Measurements from ENCODE around the gene SPATA31C1. TPM values are rescaled to one million over a fixed set of nuclear protein-coding genes. Genes with fewer than 3 reads are reported as not detected.
"Not testable (repeated sequence)": the region's sequence is repeated elsewhere in the genome, so short reads cannot be mapped to it uniquely, and the experiment has no call there.

Gene SPATA31C1
- polyA plus RNA-seq (2012; ENCODE audit: missing spikeins): not detected

DNA sequence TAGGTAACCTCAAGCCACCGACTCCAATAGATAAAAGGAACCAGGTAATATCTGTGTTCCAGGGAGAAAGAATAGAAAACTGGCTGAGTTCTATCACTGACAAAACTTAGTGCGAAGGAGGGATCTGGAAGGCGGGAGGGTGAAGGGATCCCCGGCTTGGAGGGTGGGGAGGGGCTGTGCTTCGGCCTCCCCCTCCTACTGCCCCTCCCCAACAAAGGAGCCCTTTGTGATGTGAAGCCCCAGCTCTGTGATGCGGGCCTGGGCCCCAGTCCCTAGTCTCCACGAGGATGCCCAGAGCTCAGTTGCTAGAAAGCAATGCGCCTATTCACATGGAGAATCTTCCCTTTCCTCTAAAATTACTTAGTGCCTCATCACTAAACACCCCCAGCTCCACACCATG is at the start of gene SPATA31C1:
Gene SPATA31C1, plus strand, starts transcription at position 301 of the 400 bp plus-strand sequence.
- not testable (repeated sequence) for FAIRE-seq; DNase-seq (ENCODE audit: insufficient read length)

- TF ChIP-seq POLR2A (IDR thresholded peaks at IDR 0.05; ENCODE audit: low read depth, low read length): no peak
- no peak for TF ChIP-seq TAF1 (IDR thresholded peaks at IDR 0.05; ENCODE audit: borderline replicate concordance, low read depth, low read length)
- TF ChIP-seq POLR2AphosphoS5 (IDR thresholded peaks at IDR 0.05; ENCODE audit: low read depth, low read length): no peak
- DNase-seq (ENCODE audit: insufficient read length): no peak
- no peak for FAIRE-seq
Observed at GRCh38 chr9:87868175-87868574, 49.6 kb upstream of the SPATA31C1 start.

DNA sequence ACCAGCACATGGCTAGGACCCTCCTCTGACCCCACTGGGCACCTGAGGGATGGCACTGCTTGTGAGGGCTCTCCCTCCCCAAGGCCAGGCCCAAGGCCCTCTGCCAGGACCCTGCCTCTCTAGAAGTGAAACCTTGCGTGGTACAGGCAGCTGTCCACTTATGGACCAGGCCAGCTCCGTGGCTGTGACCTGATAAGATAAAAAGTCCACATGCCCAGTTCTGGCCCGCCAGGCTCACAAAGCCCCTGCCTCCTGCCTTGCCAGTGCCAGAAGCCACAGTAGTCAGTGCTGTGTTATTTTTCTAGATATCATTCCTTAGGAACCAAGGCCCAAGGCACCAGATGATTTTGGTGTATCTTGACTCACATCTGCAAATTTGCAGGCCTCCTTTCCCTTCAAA is 49.1 kb upstream of the SPATA31C1 start:
- no peak for TF ChIP-seq TAF1 (IDR thresholded peaks at IDR 0.05; ENCODE audit: borderline replicate concordance, low read depth, low read length)
- TF ChIP-seq POLR2AphosphoS5 (IDR thresholded peaks at IDR 0.05; ENCODE audit: low read depth, low read length): no peak
- no peak for TF ChIP-seq POLR2A (IDR thresholded peaks at IDR 0.05; ENCODE audit: low read depth, low read length)
- FAIRE-seq (no peak), DNase-seq (ENCODE audit: insufficient read length) (no peak)

- DNase-seq (ENCODE audit: insufficient read length) (no peak), FAIRE-seq (no peak)
- TF ChIP-seq TAF1 (IDR thresholded peaks at IDR 0.05; ENCODE audit: borderline replicate concordance, low read depth, low read length) (no peak), POLR2A (IDR thresholded peaks at IDR 0.05; ENCODE audit: low read depth, low read length) (no peak), POLR2AphosphoS5 (IDR thresholded peaks at IDR 0.05; ENCODE audit: low read depth, low read length) (no peak)
Observed at GRCh38 chr9:87869082-87869481, 48.7 kb upstream of the SPATA31C1 start.

GRCh38 chr9:87871425-87872078 is 46.2 kb upstream of the SPATA31C1 start:
- no peak for TF ChIP-seq POLR2AphosphoS5 (IDR thresholded peaks at IDR 0.05; ENCODE audit: low read depth, low read length)
- no peak for TF ChIP-seq POLR2A (IDR thresholded peaks at IDR 0.05; ENCODE audit: low read depth, low read length)
- no peak for DNase-seq (ENCODE audit: insufficient read length)
- FAIRE-seq: no peak

- DNase-seq (ENCODE audit: insufficient read length): no peak
- TF ChIP-seq POLR2AphosphoS5 (IDR thresholded peaks at IDR 0.05; ENCODE audit: low read depth, low read length): no peak
- TF ChIP-seq TAF1 (IDR thresholded peaks at IDR 0.05; ENCODE audit: borderline replicate concordance, low read depth, low read length): no peak
- no peak for TF ChIP-seq POLR2A (IDR thresholded peaks at IDR 0.05; ENCODE audit: low read depth, low read length)
- FAIRE-seq: no peak
Observed at GRCh38 chr9:87872079-87872624, 45.6 kb upstream of the SPATA31C1 start.

- DNase-seq (ENCODE audit: insufficient read length) (no peak), FAIRE-seq (no peak)
- TF ChIP-seq TAF1 (IDR thresholded peaks at IDR 0.05; ENCODE audit: borderline replicate concordance, low read depth, low read length): no peak
- TF ChIP-seq POLR2AphosphoS5 (IDR thresholded peaks at IDR 0.05; ENCODE audit: low read depth, low read length): no peak
- no peak for TF ChIP-seq POLR2A (IDR thresholded peaks at IDR 0.05; ENCODE audit: low read depth, low read length)
Observed at GRCh38 chr9:87873607-87874303, 44.0 kb upstream of the SPATA31C1 start.

DNA sequence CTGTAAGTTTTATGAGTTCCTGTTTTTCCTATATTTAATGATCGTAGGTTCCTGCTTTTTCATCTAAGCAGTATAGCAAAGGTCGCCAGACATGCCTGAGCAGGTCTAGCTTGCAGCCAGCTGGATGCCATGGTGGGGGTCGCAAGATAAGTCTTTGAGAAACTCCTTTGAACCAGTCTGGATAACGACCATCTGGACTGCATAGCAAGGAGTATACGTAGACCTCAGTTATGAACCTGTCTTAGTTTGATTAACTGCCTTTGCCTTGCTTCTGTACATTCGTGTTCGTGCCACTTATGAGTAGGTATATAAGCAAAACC is 43.5 kb upstream of the SPATA31C1 start:
- no peak for FAIRE-seq
- TF ChIP-seq POLR2A (IDR thresholded peaks at IDR 0.05; ENCODE audit: low read depth, low read length) (no peak), POLR2AphosphoS5 (IDR thresholded peaks at IDR 0.05; ENCODE audit: low read depth, low read length) (no peak), TAF1 (IDR thresholded peaks at IDR 0.05; ENCODE audit: borderline replicate concordance, low read depth, low read length) (no peak)

GRCh38 chr9:87875060-87875459 is 42.7 kb upstream of the SPATA31C1 start:
- TF ChIP-seq POLR2A (IDR thresholded peaks at IDR 0.05; ENCODE audit: low read depth, low read length): no peak
- FAIRE-seq: no peak
- DNase-seq (ENCODE audit: insufficient read length): no peak

More for the DNA sequence above, 43.5 kb upstream of the SPATA31C1 start:
- DNase-seq (ENCODE audit: insufficient read length): no peak

DNA sequence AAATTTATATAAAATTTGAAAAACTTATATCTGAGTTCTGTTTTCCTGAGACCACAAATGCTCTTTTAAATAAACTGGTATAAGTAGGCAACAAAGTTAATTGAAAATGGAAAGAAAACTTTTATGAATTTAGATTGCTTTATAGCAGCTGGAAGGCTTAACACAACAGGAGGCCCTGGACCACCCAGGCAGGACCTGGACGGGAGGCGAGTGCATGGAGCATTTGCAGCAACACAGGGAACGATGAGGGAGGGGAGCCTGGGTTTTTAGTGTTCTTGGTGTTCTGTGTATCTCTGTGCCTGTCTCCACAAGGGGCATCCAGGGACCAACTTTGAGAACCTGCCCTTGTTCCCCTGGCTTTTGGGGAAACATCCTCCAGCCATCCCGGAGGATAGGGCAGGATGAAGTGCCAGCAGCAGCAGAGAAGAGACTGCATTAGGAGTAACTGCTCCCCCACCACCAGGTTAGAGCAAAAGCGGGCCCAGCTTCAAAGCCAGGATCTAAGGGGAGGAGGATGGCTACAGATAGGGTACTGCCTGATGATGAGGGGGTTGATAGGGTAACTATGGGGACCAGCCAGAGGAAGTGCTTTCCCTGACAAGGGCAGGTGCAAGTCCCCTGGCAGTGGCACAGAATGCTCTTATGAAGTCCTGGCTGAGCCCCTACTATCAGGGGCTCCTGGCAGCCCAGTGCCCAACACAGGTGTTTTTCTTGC is 41.8 kb upstream of the SPATA31C1 start:
- no peak for DNase-seq (ENCODE audit: insufficient read length)
- no peak for FAIRE-seq
- TF ChIP-seq POLR2AphosphoS5 (IDR thresholded peaks at IDR 0.05; ENCODE audit: low read depth, low read length): no peak
- TF ChIP-seq POLR2A (IDR thresholded peaks at IDR 0.05; ENCODE audit: low read depth, low read length): no peak
- TF ChIP-seq TAF1 (IDR thresholded peaks at IDR 0.05; ENCODE audit: borderline replicate concordance, low read depth, low read length): no peak

- TF ChIP-seq POLR2AphosphoS5 (IDR thresholded peaks at IDR 0.05; ENCODE audit: low read depth, low read length) (no peak), TAF1 (IDR thresholded peaks at IDR 0.05; ENCODE audit: borderline replicate concordance, low read depth, low read length) (no peak), POLR2A (IDR thresholded peaks at IDR 0.05; ENCODE audit: low read depth, low read length) (no peak)
- FAIRE-seq (no peak), DNase-seq (ENCODE audit: insufficient read length) (no peak)
Observed at GRCh38 chr9:87876708-87877107, 41.1 kb upstream of the SPATA31C1 start.

GRCh38 chr9:87878989-87879511 is 38.7 kb upstream of the SPATA31C1 start:
- no peak for TF ChIP-seq POLR2A (IDR thresholded peaks at IDR 0.05; ENCODE audit: low read depth, low read length)
- no peak for TF ChIP-seq POLR2AphosphoS5 (IDR thresholded peaks at IDR 0.05; ENCODE audit: low read depth, low read length)
- TF ChIP-seq TAF1 (IDR thresholded peaks at IDR 0.05; ENCODE audit: borderline replicate concordance, low read depth, low read length): no peak
- FAIRE-seq: no peak
- DNase-seq (ENCODE audit: insufficient read length): no peak
